Choroid plexus epithelial cell (primary cell): Measurements from ENCODE around the gene UPK1A.

Source experiments
- DNase-seq: peaks from one replicate; pipeline ENCODE4 v3.0.0-alpha.2; 2010; ENCODE audit warnings: low read depth
- H3K4me3 ChIP-seq: 2 replicates; pipeline ENCODE4 v1.5.1; 2011; ENCODE audit warnings: low read depth, mild to moderate bottlenecking, control low read depth, low read length, moderate library complexity
- CTCF ChIP-seq: conservative IDR thresholded peaks from 2 replicates; pipeline ENCODE4 v1.5.1; 2011; ENCODE audit warnings: low read depth, mild to moderate bottlenecking, control low read depth, inconsistent platforms, low read length, moderate library complexity

Gene UPK1A

GRCh38 chr19:35718345-35719041, 52.2 kb downstream of the UPK1A start:
- H3K4me3 ChIP-seq, result peak overlapping the region; percentile 85
- TF ChIP-seq CTCF, result no peak
- peak; percentile 18 for DNase-seq

DNA sequence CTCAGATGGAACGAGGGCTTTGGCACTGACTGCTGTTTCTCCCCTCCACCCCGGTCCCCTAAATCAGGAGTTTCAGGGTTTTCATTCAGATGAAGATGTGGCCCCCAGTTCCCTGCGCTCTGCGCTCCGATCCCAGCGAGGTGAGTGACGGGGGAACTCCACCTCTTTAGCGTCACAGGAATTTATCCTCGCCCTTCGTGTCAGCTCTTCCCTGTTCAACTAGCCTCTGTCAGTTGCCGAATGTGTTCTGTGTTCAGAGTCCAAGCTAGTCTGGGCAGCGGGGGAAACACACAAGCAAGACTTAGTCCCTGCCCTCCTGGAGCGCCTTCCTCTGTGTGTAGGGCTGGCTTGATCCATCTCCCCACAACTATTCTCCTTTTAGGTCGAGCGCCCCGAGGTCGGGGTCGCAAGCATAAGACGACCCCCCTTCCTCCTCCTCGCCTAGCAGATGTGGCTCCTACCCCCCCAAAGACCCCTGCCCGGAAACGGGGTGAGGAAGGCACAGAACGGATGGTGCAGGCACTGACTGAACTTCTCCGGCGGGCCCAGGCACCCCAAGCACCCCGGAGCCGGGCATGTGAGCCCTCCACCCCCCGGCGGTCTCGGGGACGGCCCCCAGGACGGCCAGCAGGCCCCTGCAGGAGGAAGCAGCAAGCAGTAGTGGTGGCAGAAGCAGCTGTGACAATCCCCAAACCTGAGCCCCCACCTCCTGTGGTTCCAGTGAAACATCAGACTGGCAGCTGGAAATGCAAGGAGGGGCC, 53.3 kb downstream of the UPK1A start:
- no peak for TF ChIP-seq CTCF
- DNase-seq, result no peak
- H3K4me3 ChIP-seq, result peak overlapping the region; percentile 85

- no peak for DNase-seq
- H3K4me3 ChIP-seq, result no peak overlapping the region
- no peak for TF ChIP-seq CTCF
Measured at GRCh38 chr19:35720163-35720524, 53.8 kb downstream of the UPK1A start.

GRCh38 chr19:35720648-35721047, 54.3 kb downstream of the UPK1A start:
- DNase-seq, result no peak
- TF ChIP-seq CTCF, result no peak
- H3K4me3 ChIP-seq, result no peak overlapping the region

DNA sequence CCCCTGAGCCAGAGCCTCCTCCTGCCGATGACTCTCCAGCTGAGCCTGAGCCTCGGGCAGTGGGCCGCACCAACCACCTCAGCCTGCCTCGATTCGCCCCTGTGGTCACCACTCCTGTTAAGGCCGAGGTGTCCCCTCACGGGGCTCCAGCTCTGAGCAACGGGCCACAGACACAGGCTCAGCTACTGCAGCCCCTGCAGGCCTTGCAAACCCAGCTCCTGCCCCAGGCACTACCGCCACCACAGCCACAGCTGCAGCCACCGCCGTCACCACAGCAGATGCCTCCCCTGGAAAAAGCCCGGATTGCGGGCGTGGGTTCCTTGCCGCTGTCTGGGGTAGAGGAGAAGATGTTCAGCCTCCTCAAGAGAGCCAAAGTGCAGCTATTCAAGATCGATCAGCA, 55.1 kb downstream of the UPK1A start:
- no peak overlapping the region for H3K4me3 ChIP-seq
- no peak for DNase-seq
- TF ChIP-seq CTCF, result no peak

DNA sequence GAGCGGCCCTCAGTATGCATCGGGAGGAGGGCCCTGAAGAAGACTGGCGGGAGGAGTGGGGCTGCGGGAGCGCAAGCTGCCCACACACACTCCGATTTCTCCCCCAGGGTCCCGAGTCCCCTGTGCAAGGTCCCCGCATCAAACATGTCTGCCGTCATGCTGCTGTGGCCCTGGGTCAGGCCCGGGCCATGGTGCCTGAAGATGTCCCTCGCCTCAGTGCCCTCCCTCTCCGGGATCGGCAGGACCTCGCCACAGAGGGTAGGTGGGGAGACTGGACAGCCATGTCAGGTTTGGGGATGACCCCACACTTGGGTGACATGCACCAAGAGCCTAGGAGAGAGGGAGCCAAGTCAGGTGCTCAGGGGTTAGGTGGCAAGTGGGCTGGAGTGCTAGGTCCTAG, 56.1 kb downstream of the UPK1A start:
- H3K4me3 ChIP-seq, result no peak overlapping the region
- DNase-seq, result no peak
- TF ChIP-seq CTCF, result no peak

- DNase-seq, result no peak
- H3K4me3 ChIP-seq, result no peak overlapping the region
- TF ChIP-seq CTCF, result no peak
Measured at GRCh38 chr19:35722897-35723296, 56.6 kb downstream of the UPK1A start.
